Measurements from ENCODE around the gene PTK6.

Gene PTK6

GRCh38 chr20:63478346-63479302 lies 58.6 kb downstream of the PTK6 start:
- DNase-seq (ENCODE audit: low read depth, low spot score), result no peak
